GM10847 (cell line): ENCODE measurements around the gene DPH3.

Experiments
- POLR2A ChIP-seq: IDR thresholded peaks from 2 replicates; pipeline ENCODE4 v1.6.1; 2011; ENCODE audit not compliant: insufficient read length; ENCODE audit errors: extremely low read depth

Gene DPH3

GRCh38 chr3:16234281-16234680, 30.5 kb downstream of the DPH3 start:
- TF ChIP-seq POLR2A, result no peak

- no peak for TF ChIP-seq POLR2A
Measured at GRCh38 chr3:16233806-16234205, 30.9 kb downstream of the DPH3 start.

GRCh38 chr3:16231983-16232382, 32.8 kb downstream of the DPH3 start:
- TF ChIP-seq POLR2A, result no peak

- no peak for TF ChIP-seq POLR2A
Measured at GRCh38 chr3:16229681-16230080, 35.1 kb downstream of the DPH3 start.

- no peak for TF ChIP-seq POLR2A
Measured at GRCh38 chr3:16227566-16227965, 37.2 kb downstream of the DPH3 start.

GRCh38 chr3:16224325-16224724, 40.4 kb downstream of the DPH3 start:
- TF ChIP-seq POLR2A, result no peak

- no peak for TF ChIP-seq POLR2A
Measured at GRCh38 chr3:16222547-16222946, 42.2 kb downstream of the DPH3 start.

GRCh38 chr3:16221990-16222389, 42.8 kb downstream of the DPH3 start:
- TF ChIP-seq POLR2A, result no peak

GRCh38 chr3:16219777-16220176, 45.0 kb downstream of the DPH3 start:
- no peak for TF ChIP-seq POLR2A

- TF ChIP-seq POLR2A, result no peak
Measured at GRCh38 chr3:16216373-16216935, 48.3 kb downstream of the DPH3 start.

- TF ChIP-seq POLR2A, result no peak
Measured at GRCh38 chr3:16214366-16214765, 50.4 kb downstream of the DPH3 start.

GRCh38 chr3:16211176-16211904, 53.4 kb downstream of the DPH3 start:
- TF ChIP-seq POLR2A, result no peak
